HG03565 (cell line): ENCODE data around the gene HOXB1.
"Not testable (repeated sequence)": the region's sequence is repeated elsewhere in the genome, so short reads cannot be mapped to it uniquely, and the experiment has no call there.

Experiments
- ATAC-seq: cut with Tn5 transposase; IDR thresholded peaks from one replicate; pipeline ENCODE4 v1.9.1; 2021; ENCODE audit warnings: mild to moderate bottlenecking, moderate library complexity; ENCODE audit not compliant: unreplicated experiment

Gene HOXB1

DNA sequence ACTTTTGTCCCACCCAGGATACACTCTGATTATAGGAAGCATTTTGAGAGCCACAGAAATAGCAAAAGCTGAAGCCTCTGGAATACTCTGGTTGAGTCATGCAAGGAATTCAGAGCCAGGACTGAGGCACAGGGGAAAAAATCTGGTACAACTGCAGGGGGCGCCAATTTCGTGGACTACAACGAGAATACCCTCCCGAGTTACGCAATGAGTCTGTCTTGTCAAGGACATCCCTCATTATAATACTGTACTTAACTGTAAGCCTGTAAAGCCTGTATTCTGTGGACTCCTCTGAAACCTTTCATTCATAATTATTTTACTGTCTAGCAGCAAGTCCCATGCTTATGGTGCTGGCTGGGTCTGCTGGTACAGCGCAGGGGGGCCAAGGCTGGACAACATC is 7.8 kb downstream of the HOXB1 start:
- ATAC-seq: no peak

DNA sequence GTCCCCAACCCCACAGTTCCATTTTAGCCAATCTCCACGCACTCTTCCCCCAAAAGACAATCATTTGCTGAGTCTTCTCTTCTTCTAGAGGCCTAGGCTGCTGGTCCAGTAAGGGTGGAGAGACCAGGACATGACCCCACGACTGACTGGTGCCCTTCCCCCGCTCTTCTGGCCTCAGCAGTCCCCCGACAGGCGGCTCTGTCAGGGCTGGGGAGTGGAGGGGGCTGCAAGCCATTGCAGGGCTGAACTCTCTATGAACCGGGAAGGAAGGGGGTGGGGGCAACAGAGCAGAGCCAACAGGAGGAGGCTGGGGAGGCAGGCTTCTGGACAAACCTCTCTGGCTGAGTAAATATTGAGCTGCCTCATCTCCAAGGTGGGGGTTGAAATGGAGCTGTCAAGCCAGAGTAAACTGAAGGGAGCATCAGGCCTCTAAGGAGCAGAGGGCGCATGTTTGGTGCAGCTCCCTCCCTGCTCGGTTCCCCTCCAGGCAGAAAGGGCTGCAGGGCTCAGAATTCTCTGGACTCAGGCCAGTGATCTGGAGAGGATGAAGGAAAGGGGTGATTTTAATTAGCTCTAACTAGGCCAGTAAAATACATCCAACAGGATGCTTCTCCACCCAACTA is 8.7 kb downstream of the HOXB1 start:
- no peak for ATAC-seq

DNA sequence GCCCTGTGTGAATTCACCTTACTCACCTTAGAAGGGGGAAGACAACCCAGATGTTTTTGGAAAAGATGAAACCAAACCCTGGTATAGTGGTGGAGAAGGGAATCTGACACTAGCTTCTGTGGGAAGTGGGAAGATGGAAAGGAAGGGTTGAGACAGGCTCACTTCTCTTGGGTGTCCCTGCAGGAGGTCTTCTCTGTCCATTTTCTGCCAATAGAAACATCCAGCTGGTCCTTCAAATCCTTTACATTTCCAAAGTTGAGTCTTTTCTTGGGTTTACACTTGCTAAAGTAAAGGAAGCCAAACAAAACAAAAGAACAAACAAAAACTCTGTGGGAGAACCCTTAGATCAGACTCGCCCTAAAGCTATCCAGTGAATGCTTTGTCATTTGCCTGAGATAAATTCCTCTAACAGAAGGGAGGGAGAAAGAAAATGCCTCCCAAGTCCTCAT is 10.2 kb downstream of the HOXB1 start:
- ATAC-seq: no peak

- no peak for ATAC-seq
Measured at GRCh38 chr17:48519427-48519826, 11.4 kb downstream of the HOXB1 start.

DNA sequence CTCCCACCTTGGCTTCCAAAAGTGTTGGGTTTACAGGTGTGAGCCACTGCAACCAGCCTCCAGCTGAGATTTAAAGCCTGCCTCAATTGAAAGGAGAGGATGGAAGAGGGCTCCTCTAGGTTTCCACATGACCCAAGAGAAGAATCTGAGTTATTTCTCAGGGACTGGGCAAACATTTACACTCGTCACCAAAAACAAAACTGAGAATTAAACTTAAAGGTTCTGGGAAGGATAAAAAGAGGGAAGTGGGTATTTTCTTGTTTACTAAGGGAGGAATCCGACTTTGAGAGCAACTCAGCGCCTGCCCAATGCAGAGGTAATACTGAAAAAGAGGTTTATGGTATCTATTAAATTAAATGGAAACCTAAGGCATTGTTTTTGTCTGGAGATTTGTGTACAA is 13.3 kb downstream of the HOXB1 start:
- ATAC-seq: no peak

DNA sequence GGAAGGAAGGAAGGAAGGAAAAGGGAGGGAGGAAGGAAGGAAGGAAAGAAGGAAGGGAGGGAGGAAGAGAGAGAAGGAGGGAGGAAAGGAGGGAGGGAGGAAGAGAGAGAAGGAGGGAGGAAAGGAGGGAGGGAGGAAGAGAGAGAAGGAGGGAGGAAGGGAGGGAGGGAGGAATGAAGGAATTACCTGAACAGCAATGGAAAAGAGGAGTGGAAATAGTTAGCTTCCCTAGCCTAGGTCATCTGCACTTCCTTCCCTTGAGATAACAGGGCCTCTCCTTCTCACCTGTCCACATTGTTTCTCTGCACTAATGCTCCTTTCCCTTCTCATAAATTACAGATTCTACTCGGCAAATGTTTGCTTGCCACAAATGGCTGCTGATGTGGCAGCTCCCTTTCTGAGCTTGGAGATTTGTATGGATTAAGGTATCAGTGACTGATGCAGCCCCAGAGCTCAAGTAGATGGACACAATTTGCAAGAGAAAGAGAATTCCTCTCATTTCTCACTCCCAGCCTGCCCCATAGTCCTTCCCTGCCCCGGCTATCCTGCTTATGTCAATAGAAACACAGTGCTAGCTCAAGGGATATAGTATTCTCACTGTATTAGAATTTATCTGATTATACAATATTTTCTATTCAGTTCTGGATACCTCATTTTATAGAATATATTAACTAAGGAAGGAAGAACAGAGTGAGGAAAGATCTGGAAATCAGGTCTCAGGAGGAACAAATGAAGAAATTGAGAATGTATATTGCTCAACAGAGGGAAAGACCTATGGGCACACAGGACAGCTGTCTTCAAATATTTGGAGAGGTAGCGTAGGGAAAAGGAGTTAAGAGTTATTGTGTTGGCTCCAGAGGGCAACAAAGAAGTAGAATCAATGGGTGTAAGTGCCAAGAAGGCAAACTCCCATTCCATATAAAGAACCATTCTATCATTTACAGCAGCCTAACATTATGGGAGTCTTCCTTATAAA is 14.6 kb downstream of the HOXB1 start:
- ATAC-seq: no peak

DNA sequence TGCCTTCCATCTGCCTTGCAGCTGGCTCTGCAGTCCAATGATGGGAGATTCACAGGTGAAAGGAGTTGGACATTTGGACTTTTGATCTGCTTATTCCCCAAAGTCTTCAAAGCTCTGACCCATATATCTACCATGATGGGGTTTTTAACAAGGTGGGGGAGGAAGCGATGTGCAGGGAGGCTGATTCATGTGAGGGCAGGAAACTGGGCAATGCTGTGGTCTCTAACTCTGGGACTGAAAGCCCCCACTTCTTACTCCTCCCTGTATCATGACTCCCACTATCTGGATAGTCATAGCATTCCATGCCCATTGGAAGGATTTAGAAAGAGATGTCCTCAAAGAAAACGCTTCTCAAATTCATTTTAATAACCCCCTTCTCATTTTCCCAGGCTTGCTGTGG is 16.3 kb downstream of the HOXB1 start:
- ATAC-seq: no peak

GRCh38 chr17:48513666-48514455 is 16.9 kb downstream of the HOXB1 start:
- ATAC-seq: no peak

GRCh38 chr17:48513097-48513496 is 17.7 kb downstream of the HOXB1 start:
- ATAC-seq: no peak

- no peak for ATAC-seq
Measured at GRCh38 chr17:48510761-48511604, 19.8 kb downstream of the HOXB1 start.

DNA sequence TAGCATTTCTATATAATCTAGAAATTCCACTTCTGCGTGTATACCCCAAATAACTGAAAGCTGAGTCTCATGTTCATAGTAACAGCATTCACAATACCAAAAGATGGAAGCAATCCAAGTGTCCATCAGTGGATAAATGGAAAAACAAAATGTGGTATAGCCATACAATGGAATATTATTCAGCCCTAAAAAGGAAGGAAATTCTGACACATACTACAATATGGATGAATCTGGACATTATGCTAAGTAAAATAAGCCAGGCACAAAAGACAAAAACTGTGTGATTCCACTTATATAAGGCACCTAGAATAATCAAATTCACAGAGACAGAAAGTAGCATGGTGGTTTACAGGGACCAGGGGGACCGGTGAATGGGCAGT is 20.4 kb downstream of the HOXB1 start:
- ATAC-seq: no peak

DNA sequence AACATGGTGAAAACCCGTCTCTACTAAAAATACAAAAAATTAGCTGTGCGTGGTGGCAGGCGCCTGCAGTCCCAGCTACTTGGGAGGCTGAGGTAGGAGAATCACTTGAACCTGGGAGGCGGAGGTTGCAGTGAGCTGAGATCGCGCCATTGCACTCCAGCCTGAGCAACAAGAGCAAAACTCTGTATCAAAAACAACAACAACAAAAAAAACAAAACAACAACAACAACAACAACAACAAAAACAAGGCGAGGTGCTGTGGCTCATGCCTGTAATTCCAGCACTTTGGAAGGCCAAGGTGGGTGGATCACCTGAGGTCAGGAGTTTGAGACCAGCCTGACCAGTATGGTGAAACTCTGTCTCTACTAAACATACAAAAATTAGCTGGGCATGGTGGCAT is 21.1 kb downstream of the HOXB1 start:
- not testable (repeated sequence) for ATAC-seq

GRCh38 chr17:48506246-48506645 is 24.6 kb downstream of the HOXB1 start:
- ATAC-seq: no peak

- peak; percentile 80 for ATAC-seq
Measured at GRCh38 chr17:48505788-48506187, 25.0 kb downstream of the HOXB1 start.

DNA sequence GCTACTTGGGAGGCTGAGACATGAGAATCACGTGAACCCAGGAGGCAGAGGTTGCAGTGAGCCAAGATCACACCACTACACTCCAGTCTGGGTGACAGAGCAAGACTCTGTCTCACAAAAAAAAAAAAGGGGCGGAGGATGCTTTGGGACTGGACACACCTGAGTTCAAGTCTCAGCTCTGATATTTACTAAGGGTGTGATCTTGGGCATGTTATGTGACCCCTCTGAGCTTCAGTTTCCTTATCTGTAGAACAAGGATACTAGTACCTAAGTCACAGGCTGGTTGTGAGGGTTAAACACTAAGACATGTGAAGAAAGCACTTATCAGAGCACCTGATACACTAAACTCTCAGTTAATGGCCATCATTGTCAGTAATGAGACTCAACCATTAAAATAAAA is 25.9 kb downstream of the HOXB1 start:
- ATAC-seq: no peak

DNA sequence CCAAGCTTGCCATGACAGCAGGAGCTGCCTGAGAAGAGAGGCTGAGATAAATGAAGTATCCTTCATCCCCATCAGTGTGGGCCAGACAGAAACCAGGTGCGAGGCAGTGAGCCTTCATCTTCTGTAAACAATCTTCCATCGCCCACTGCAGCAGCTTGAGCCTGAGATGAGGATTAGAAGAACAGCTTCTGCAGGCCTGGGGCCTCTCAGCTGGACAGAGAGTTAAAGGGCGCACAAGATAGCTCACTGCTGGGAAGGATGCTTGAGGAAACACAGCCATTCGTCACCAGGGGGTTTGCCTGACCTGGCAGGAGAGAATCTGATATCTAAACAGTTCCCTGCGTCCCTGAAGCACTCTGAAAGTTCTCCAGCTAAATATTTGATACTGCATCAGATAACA is 27.1 kb downstream of the HOXB1 start:
- ATAC-seq: no peak

DNA sequence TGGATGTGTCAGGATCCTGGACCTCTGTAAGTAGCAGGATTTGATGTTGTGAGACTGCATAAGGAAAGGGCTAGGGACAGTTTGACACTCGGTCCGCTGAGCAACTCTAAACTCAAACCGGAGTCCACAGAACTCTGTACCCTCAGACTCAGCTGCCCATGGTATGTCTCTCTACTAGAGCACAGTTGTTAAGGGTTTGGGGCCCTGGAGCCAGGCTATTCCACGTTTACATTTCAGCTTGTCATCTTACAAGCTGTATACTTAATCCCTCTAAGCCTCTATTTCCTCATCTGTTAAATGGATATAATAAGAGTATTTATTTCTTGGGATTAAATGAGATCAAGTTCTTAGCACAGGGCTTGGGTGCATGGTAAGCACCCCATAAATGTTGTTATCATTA is 27.9 kb downstream of the HOXB1 start:
- no peak for ATAC-seq

DNA sequence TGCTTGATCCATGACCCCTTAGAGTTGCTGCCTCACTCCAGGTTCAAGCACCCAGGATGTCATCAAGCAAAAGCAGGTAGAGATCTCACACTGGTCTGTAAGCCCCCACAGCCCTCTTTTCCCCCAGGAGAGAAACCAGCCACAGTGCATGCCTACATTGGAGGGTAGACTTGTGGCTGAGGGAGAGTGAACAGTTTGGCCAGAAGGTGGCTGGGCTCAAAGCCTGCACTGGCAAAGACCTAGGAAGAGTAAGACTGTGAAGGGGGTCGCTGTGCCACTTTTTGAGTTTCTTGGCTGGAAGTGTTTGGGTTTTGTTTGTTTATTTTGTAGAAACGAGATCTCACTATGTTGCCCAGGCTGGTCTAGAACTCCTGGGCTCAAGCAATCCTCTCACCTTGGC is 28.5 kb downstream of the HOXB1 start:
- no peak for ATAC-seq

GRCh38 chr17:48500435-48501426 is 30.1 kb downstream of the HOXB1 start:
- no peak for ATAC-seq
